GM19463 (cell line): ENCODE results near the gene TMEM132D.

ENCODE experiments used
- ATAC-seq: cut with Tn5 transposase; IDR thresholded peaks from one replicate; pipeline ENCODE4 v1.9.1; 2021; ENCODE audit warnings: mild to moderate bottlenecking, moderate library complexity; ENCODE audit not compliant: unreplicated experiment

The TMEM132D gene

GRCh38 chr12:129294868-129295267, 609.0 kb downstream of the TMEM132D start:
- no peak for ATAC-seq

GRCh38 chr12:129279771-129280170, 624.1 kb downstream of the TMEM132D start:
- ATAC-seq = no peak

GRCh38 chr12:129276361-129277060, 627.3 kb downstream of the TMEM132D start:
- ATAC-seq = no peak

- no peak for ATAC-seq
Observed at GRCh38 chr12:129269756-129270495, 633.9 kb downstream of the TMEM132D start.

- no peak for ATAC-seq
Observed at GRCh38 chr12:129258781-129259318, 645.0 kb downstream of the TMEM132D start.

- no peak for ATAC-seq
Observed at GRCh38 chr12:129257524-129257923, 646.3 kb downstream of the TMEM132D start.

- ATAC-seq = no peak
Observed at GRCh38 chr12:129246630-129247029, 657.2 kb downstream of the TMEM132D start.

- ATAC-seq = no peak
Observed at GRCh38 chr12:129245769-129246168, 658.1 kb downstream of the TMEM132D start.

GRCh38 chr12:129241852-129242251, 662.0 kb downstream of the TMEM132D start:
- ATAC-seq = no peak

GRCh38 chr12:129237881-129238280, 665.9 kb downstream of the TMEM132D start:
- ATAC-seq = no peak

- ATAC-seq = no peak
Observed at GRCh38 chr12:129234209-129234608, 669.6 kb downstream of the TMEM132D start.

GRCh38 chr12:129231491-129231890, 672.3 kb downstream of the TMEM132D start:
- ATAC-seq = no peak

- no peak for ATAC-seq
Observed at GRCh38 chr12:129230995-129231394, 672.8 kb downstream of the TMEM132D start.

- no peak for ATAC-seq
Observed at GRCh38 chr12:129226851-129227250, 677.0 kb downstream of the TMEM132D start.

GRCh38 chr12:129226005-129226404, 677.8 kb downstream of the TMEM132D start:
- no peak for ATAC-seq

GRCh38 chr12:129215556-129215955, 688.3 kb downstream of the TMEM132D start:
- ATAC-seq = no peak

GRCh38 chr12:129213551-129213950, 690.3 kb downstream of the TMEM132D start:
- ATAC-seq = no peak

GRCh38 chr12:129211862-129212630, 691.8 kb downstream of the TMEM132D start:
- no peak for ATAC-seq

GRCh38 chr12:129208566-129208965, 695.3 kb downstream of the TMEM132D start:
- ATAC-seq = no peak

- no peak for ATAC-seq
Observed at GRCh38 chr12:129207084-129207483, 696.7 kb downstream of the TMEM132D start.

- no peak for ATAC-seq
Observed at GRCh38 chr12:129203456-129203855, 700.4 kb downstream of the TMEM132D start.
